GM13976 (cell line): ENCODE measurements around the gene DNAJB8.

Experiments used
- DNase-seq: peaks from one replicate; pipeline ENCODE4 v3.0.0; 2012; ENCODE audit warnings: low spot score
- in situ Hi-C: fragments of 300-500 bp; cut with MboI; formaldehyde crosslinking; loops from one replicate; pipeline ENCODE4 v1.12.0; 2022; ENCODE audit warnings: low sequenced_read_pairs, mixed read lengths, inconsistent platforms; ENCODE audit not compliant: unreplicated experiment
- TF ChIP-seq, protein P1 (sequence below): IDR thresholded peaks from 2 replicates; pipeline ENCODE4 v1.5.1; 2012; ENCODE audit warnings: borderline replicate concordance, mild to moderate bottlenecking; ENCODE audit not compliant: insufficient read depth; ENCODE audit errors: extremely low read depth, missing control alignments, control extremely low read depth

DNAJB8 gene

DNA sequence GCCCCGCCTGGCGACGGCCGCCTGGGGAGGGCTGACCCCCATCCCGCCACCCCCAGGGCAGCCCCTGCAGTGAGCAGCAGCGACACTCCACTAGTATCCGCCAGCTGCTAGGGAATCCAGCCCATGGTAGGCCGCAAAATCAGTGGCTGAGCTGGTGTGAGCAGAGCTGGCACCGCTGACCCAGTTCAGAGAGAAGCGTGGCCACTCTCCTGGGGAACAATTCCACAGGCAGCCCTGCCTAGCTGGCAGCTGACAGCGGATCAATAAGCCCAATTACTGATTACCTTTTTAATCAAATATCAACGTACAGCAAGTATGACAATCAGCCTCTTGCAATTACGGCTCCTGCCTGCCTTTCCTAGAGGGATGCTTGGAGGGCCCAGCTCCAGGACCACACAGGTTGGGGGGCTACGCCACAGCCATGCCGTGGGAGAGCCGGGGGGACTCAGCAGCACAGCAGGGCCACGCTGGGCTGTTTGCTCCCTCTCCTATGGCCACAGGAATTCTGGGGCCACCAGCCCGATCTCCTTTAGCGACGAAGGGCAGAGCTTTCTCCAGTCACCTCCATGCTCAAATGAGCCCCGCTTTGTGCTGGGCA lies 13.9 kb downstream of the DNAJB8 start:
- no peak for DNase-seq
- TF ChIP-seq, protein P1, sequence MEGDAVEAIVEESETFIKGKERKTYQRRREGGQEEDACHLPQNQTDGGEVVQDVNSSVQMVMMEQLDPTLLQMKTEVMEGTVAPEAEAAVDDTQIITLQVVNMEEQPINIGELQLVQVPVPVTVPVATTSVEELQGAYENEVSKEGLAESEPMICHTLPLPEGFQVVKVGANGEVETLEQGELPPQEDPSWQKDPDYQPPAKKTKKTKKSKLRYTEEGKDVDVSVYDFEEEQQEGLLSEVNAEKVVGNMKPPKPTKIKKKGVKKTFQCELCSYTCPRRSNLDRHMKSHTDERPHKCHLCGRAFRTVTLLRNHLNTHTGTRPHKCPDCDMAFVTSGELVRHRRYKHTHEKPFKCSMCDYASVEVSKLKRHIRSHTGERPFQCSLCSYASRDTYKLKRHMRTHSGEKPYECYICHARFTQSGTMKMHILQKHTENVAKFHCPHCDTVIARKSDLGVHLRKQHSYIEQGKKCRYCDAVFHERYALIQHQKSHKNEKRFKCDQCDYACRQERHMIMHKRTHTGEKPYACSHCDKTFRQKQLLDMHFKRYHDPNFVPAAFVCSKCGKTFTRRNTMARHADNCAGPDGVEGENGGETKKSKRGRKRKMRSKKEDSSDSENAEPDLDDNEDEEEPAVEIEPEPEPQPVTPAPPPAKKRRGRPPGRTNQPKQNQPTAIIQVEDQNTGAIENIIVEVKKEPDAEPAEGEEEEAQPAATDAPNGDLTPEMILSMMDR = no peak
- in situ Hi-C loops = no loop called here

DNA sequence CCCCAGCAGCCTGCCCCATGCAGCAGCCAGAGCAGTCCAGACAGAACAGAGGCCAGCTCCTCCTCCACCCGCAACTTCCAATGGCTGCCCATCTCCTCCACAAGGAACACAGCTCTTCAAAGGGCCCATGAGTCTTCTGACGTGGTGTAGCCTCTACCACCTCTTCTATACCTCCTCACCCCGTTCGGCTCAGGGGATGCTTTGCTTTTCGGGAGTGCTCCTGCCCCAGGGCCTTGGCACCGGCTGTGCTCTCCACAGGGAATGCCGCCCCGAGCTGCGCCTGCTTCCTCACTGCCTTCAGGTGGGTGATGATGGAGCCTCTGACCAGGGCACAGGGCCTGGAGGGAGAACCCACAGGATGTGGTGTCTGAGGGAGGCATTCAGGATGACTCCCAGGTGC lies 14.6 kb downstream of the DNAJB8 start:
- no peak for DNase-seq
- in situ Hi-C loops = no loop called here
- TF ChIP-seq, protein P1 = no peak

DNA sequence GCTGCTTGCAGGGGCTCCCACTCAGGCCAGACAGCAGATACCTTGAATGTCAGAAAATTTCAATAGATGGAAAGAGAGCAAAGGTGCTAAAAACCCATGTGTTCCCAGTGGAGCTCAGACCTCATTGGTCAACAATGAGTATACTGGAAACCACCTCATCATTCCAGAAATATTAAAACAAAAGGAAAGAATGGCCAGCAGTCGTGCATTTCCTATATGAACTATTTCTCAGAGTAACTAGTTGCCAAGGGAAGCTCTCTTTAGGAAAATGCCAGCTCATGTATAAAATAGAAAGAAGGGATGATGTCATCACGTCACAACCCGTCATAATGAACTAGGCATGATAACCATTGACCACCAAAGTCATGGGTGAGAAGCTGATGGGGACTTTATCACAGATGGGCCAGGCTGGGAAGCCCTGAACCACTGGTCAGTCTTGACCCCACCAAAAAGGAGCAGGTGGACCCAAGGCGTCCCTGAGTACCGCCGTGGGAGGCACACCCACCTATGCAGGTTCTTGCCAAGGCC lies 17.5 kb downstream of the DNAJB8 start:
- TF ChIP-seq, protein P1 = no peak
- in situ Hi-C loops = no loop called here
- DNase-seq = no peak

DNA sequence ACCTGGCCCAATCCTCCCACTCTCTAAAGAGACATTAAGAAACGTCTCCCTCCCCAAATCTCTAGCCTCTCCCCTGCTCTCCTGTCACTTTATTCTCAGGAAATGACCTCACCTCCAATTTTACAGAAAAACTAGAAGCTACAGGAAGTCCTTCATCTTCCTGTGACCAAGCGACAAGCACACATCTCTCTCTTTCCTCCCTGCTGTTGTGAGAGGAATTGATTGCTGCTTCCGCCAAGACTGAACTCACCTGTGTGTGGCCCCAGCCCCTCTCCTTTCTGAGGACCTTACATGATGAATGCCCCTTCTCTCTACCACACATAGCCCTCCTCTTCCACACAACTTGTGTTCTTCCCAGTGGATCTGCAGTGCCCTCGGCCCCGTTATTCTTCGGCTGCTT lies 18.2 kb downstream of the DNAJB8 start:
- in situ Hi-C loops = no loop called here
- TF ChIP-seq, protein P1 = no peak
- no peak for DNase-seq

DNA sequence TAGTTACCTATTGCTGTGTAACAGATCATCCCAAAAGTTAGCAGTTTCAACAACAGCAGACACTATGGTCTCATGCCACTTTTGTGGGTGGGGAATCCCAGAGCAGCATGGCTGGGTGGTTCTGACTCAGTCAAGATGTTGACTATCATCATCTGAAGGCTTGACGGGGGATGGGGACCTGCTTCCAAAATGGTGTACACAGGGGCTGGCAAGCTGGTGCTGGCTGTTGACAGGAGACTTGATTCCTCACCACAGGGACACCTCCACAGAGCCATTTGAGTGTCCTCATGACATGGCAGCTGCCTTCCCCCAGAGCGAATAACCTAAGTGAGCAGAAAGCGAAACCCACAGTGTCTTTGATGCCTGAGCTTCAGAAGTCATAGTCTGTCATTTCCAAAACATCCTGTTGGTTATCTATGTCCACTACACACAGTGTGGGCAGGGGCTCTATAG lies 19.1 kb downstream of the DNAJB8 start:
- TF ChIP-seq, protein P1 = no peak
- DNase-seq = no peak

DNA sequence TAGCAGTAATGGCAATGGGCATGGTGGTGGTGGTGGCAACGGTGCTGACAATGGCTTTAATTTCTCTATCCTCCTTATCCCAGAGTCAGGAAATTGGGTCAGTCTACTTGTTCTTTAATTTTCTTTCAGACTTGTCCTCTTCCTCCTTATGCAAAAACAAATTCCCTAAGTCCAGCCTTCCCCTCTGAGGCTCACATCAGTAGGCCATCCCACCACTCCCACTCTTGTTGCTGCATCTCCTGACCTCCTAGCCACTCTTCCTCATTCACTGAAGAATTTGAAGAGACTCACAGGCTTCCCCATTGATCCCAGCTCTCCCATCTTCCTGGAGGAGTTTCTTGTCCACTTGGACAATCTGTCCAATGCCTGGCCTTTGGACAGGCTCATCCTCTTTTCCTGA lies 19.9 kb downstream of the DNAJB8 start:
- TF ChIP-seq, protein P1 = no peak
- in situ Hi-C loops = no loop called here
- no peak for DNase-seq

More for the DNA sequence above, 19.1 kb downstream of the DNAJB8 start:
- in situ Hi-C loops = no loop called here
